Astrocyte (in vitro differentiated cells and primary cell): ENCODE measurements around the gene SLC5A12. TPM values are rescaled to one million over a fixed set of nuclear protein-coding genes. Genes with fewer than 3 reads are reported as not detected.

Experiments used
- DNase-seq: peaks from one replicate; pipeline ENCODE4 v3.0.0-alpha.2; 2010; ENCODE audit warnings: low read depth
- FAIRE-seq: peaks from 2 replicates; lab custom pipeline; 2011; peaks lifted over from hg19 to GRCh38; lab: Jason Lieb, UNC
- H2AFZ ChIP-seq: 2 replicates; pipeline ENCODE4 v1.6.0; 2012; ENCODE audit warnings: low read depth, low read length, inconsistent platforms
- H3K27ac ChIP-seq: 2 replicates; pipeline ENCODE4 v1.5.1; 2011; ENCODE audit warnings: low read depth, low read length, inconsistent platforms
- H3K27me3 ChIP-seq: 2 replicates; pipeline ENCODE4 v1.6.0; 2011; ENCODE audit warnings: low read length, inconsistent platforms; ENCODE audit not compliant: insufficient read depth
- H3K36me3 ChIP-seq: 2 replicates; pipeline ENCODE4 v1.5.1; 2011; ENCODE audit warnings: low read length, inconsistent platforms; ENCODE audit not compliant: insufficient read depth
- H3K4me1 ChIP-seq: 2 replicates; pipeline ENCODE4 v1.5.1; 2011; ENCODE audit warnings: low read length, inconsistent platforms; ENCODE audit not compliant: insufficient read depth
- H3K4me2 ChIP-seq: 2 replicates; pipeline ENCODE4 v1.6.0; 2012; ENCODE audit warnings: low read length, inconsistent platforms
- H3K4me3 ChIP-seq: 2 replicates; pipeline ENCODE4 v1.5.1; 2011; ENCODE audit warnings: low read depth, mild to moderate bottlenecking, low read length, inconsistent platforms; ENCODE audit not compliant: insufficient read depth
- H3K79me2 ChIP-seq: 2 replicates; pipeline ENCODE4 v1.6.0; 2012; ENCODE audit warnings: mild to moderate bottlenecking, low read length, inconsistent platforms; ENCODE audit not compliant: insufficient read depth
- H3K9ac ChIP-seq: 2 replicates; pipeline ENCODE4 v1.6.0; 2012; ENCODE audit warnings: mild to moderate bottlenecking, low read length, inconsistent platforms
- H3K9me3 ChIP-seq: 2 replicates; pipeline ENCODE4 v1.5.1; 2012; ENCODE audit warnings: low read depth, mild to moderate bottlenecking, low read length, inconsistent platforms; ENCODE audit not compliant: insufficient read depth
- H4K20me1 ChIP-seq: 2 replicates; pipeline ENCODE4 v1.6.0; 2012; ENCODE audit warnings: low read length, inconsistent platforms; ENCODE audit not compliant: insufficient read depth
- H3K27ac Mint-ChIP-seq: one replicate; pipeline ENCODE4 v1.8.0; 2021; ENCODE audit warnings: mild to moderate bottlenecking, mixed read lengths; ENCODE audit not compliant: unreplicated experiment
- H3K27me3 Mint-ChIP-seq: one replicate; pipeline ENCODE4 v1.8.0; 2021; ENCODE audit warnings: low read depth, mixed read lengths; ENCODE audit not compliant: unreplicated experiment
- H3K36me3 Mint-ChIP-seq: one replicate; pipeline ENCODE4 v1.8.0; 2021; ENCODE audit warnings: low read depth, mixed read lengths; ENCODE audit not compliant: unreplicated experiment
- H3K4me1 Mint-ChIP-seq: one replicate; pipeline ENCODE4 v1.8.0; 2021; ENCODE audit warnings: low read depth, mixed read lengths; ENCODE audit not compliant: unreplicated experiment
- H3K4me3 Mint-ChIP-seq: one replicate; pipeline ENCODE4 v1.8.0; 2021; ENCODE audit warnings: mild to moderate bottlenecking, moderate library complexity, mixed read lengths; ENCODE audit not compliant: unreplicated experiment
- H3K9me3 Mint-ChIP-seq: one replicate; pipeline ENCODE4 v1.8.0; 2021; ENCODE audit warnings: mild to moderate bottlenecking, mixed read lengths; ENCODE audit not compliant: unreplicated experiment
- EZH2 ChIP-seq: IDR thresholded peaks from 2 replicates; pipeline ENCODE4 v1.6.1; 2012; ENCODE audit warnings: mild to moderate bottlenecking, low read length, inconsistent platforms; ENCODE audit not compliant: insufficient read depth
- total RNA-seq: library from RNA; stranded (reverse); gene quantifications from 2 replicates; pipeline ENCODE4 v1.2.1, GENCODE V29; 2021
- TF ChIP-seq, protein P1 (sequence below): IDR thresholded peaks from 2 replicates; pipeline ENCODE4 v1.5.1; 2011; ENCODE audit warnings: low read depth, mild to moderate bottlenecking, inconsistent platforms, low read length, moderate library complexity; ENCODE audit not compliant: insufficient read depth

The SLC5A12 gene
- total RNA-seq, 1 donor from 2014 or later: 0.14 TPM

DNA sequence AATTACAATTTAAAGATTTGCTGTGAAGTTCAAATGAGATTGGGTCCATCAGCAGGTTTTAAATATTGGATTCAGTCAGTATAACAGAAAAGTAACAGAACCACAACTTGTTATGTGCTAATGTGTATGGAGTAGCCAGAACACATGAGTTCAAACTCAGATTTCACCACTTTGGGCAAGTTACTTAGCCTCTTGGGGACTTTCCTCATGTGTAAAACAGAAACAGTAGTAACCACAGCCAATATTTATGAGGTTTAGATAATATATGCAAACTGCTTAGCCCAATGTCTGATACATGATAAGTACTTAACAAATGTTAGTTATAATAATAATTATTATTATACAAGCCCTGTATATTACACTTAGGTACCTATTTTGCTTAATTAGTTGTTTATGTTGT lies 21.8 kb upstream of the SLC5A12 start:
- no peaks in the 10 kb centered on the region for H3K9me3 Mint-ChIP-seq
- no peak overlapping the region for H3K27ac ChIP-seq
- no peak overlapping the region for H3K4me2 ChIP-seq
- H3K4me3 Mint-ChIP-seq: no peak overlapping the region
- no peaks in the 10 kb centered on the region for H3K9me3 ChIP-seq
- H3K9ac ChIP-seq: no peak overlapping the region
- H3K36me3 Mint-ChIP-seq: no peaks in the 10 kb centered on the region
- no peaks in the 10 kb centered on the region for H3K36me3 ChIP-seq
- no peak for TF ChIP-seq EZH2
- TF ChIP-seq, protein P1, sequence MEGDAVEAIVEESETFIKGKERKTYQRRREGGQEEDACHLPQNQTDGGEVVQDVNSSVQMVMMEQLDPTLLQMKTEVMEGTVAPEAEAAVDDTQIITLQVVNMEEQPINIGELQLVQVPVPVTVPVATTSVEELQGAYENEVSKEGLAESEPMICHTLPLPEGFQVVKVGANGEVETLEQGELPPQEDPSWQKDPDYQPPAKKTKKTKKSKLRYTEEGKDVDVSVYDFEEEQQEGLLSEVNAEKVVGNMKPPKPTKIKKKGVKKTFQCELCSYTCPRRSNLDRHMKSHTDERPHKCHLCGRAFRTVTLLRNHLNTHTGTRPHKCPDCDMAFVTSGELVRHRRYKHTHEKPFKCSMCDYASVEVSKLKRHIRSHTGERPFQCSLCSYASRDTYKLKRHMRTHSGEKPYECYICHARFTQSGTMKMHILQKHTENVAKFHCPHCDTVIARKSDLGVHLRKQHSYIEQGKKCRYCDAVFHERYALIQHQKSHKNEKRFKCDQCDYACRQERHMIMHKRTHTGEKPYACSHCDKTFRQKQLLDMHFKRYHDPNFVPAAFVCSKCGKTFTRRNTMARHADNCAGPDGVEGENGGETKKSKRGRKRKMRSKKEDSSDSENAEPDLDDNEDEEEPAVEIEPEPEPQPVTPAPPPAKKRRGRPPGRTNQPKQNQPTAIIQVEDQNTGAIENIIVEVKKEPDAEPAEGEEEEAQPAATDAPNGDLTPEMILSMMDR: no peak
- no peaks in the 10 kb centered on the region for H3K27me3 Mint-ChIP-seq
- H3K79me2 ChIP-seq: no peaks in the 10 kb centered on the region
- FAIRE-seq: no peak
- H3K27me3 ChIP-seq: no peaks in the 10 kb centered on the region
- no peak overlapping the region for H2AFZ ChIP-seq
- H3K4me3 ChIP-seq: no peak overlapping the region
- H3K4me1 Mint-ChIP-seq: peaks cover 3% of the 10 kb centered on the region
- H3K27ac Mint-ChIP-seq: no peak overlapping the region
- peaks cover 2% of the 10 kb centered on the region for H3K4me1 ChIP-seq
- no peak for DNase-seq
- H4K20me1 ChIP-seq: no peaks in the 10 kb centered on the region

DNA sequence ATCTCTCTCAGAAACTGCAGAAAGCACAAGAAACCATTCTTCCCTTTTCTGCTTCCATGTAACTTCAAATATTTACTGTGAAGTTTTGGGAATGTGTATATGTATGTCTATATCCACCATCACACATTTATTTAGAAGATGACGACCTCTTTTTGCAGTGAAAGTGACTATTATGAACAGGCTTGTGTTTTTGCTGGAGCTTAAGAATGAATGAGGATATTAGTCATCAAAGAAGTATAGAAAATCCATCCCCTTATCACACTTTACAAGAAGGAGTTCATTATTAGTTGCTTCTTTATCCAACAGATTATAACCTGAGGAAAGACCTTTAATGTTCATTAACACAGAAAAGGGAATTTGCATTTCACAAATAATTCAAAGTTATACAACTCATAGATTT lies 21.1 kb upstream of the SLC5A12 start:
- H3K4me1 Mint-ChIP-seq: peaks cover 3% of the 10 kb centered on the region
- H3K27me3 Mint-ChIP-seq: no peaks in the 10 kb centered on the region
- H3K27ac ChIP-seq: no peak overlapping the region
- no peaks in the 10 kb centered on the region for H4K20me1 ChIP-seq
- TF ChIP-seq EZH2: no peak
- TF ChIP-seq, protein P1: no peak
- H3K79me2 ChIP-seq: no peaks in the 10 kb centered on the region
- H3K9ac ChIP-seq: no peak overlapping the region
- no peaks in the 10 kb centered on the region for H3K9me3 Mint-ChIP-seq
- no peak overlapping the region for H3K4me3 ChIP-seq
- no peaks in the 10 kb centered on the region for H3K9me3 ChIP-seq
- no peaks in the 10 kb centered on the region for H3K36me3 Mint-ChIP-seq
- no peak overlapping the region for H3K4me3 Mint-ChIP-seq
- H3K27me3 ChIP-seq: no peaks in the 10 kb centered on the region
- H3K4me1 ChIP-seq: peaks cover 2% of the 10 kb centered on the region
- H3K27ac Mint-ChIP-seq: no peak overlapping the region
- H2AFZ ChIP-seq: no peak overlapping the region
- no peaks in the 10 kb centered on the region for H3K36me3 ChIP-seq
- DNase-seq (no peak), FAIRE-seq (peak; percentile 20)
- no peak overlapping the region for H3K4me2 ChIP-seq

DNA sequence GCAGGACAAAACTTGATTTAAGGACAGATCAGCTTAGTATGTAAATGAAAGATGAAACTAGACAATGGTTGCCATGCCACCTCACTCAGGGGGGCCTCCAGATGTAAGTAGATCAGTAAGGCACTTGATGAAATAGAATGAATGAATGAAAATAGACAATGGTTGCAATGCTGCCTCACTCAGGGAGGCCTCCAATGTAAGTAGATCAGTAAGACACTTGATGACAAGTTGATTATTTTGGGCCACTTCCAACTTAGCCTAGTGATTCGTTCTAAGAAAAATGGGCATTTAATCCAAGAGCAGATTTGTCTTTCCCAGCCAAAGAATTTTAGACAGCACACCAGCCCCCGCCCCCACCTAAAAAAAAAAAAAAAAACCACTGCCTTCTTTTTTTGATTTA lies 19.2 kb upstream of the SLC5A12 start:
- no peaks in the 10 kb centered on the region for H3K9me3 ChIP-seq
- no peaks in the 10 kb centered on the region for H3K9me3 Mint-ChIP-seq
- no peaks in the 10 kb centered on the region for H4K20me1 ChIP-seq
- H3K27ac ChIP-seq: no peak overlapping the region
- H3K4me3 Mint-ChIP-seq: no peak overlapping the region
- no peak overlapping the region for H3K27ac Mint-ChIP-seq
- no peaks in the 10 kb centered on the region for H3K79me2 ChIP-seq
- no peak overlapping the region for H3K4me2 ChIP-seq
- H3K27me3 ChIP-seq: no peaks in the 10 kb centered on the region
- DNase-seq (peak; percentile 69), FAIRE-seq (no peak)
- peaks cover 3% of the 10 kb centered on the region for H3K4me1 Mint-ChIP-seq
- H2AFZ ChIP-seq: no peak overlapping the region
- no peak overlapping the region for H3K9ac ChIP-seq
- H3K4me3 ChIP-seq: no peak overlapping the region
- TF ChIP-seq EZH2: no peak
- H3K36me3 Mint-ChIP-seq: no peaks in the 10 kb centered on the region
- no peaks in the 10 kb centered on the region for H3K36me3 ChIP-seq
- peaks cover 2% of the 10 kb centered on the region for H3K4me1 ChIP-seq
- H3K27me3 Mint-ChIP-seq: no peaks in the 10 kb centered on the region
